ENCODE results near the gene BIRC6. TPM values are rescaled to one million over a fixed set of nuclear protein-coding genes. Genes with fewer than 3 reads are reported as not detected.
"Not testable (repeated sequence)": the region's sequence is repeated elsewhere in the genome, so short reads cannot be mapped to it uniquely, and the experiment has no call there.

Gene BIRC6
- total RNA-seq, 1 donor from 2014 or later, result 73.0 TPM

DNA sequence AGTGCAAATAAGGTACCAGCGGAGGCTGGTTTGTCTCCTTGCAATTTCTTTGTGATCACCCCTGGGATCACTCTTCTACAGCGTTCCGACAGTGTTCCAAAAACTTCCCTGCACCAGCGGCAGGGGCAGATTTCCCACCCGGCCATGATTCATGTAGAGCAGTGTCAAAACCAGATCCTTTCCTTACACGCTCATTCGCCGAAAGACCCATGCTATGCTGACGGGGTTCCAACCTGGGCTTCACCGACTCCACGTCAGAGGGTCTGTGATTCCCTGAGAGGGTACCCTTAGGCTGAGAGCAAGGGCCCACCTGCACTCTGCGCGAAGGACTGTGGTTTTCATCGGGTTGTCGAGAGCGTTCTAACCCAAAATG, 270.6 kb downstream of the BIRC6 start:
- Histone ChIP-seq H3K36me3 (ENCODE audit: control insufficient read depth, insufficient read depth, low read length) (no peaks in the 10 kb centered on the region), H3K4me3 (ENCODE audit: low read depth, low read length) (peak overlapping the region; percentile 94), H3K27me3 (ENCODE audit: control insufficient read depth, insufficient read depth, low read length) (no peaks in the 10 kb centered on the region)
- TF ChIP-seq, protein P1, sequence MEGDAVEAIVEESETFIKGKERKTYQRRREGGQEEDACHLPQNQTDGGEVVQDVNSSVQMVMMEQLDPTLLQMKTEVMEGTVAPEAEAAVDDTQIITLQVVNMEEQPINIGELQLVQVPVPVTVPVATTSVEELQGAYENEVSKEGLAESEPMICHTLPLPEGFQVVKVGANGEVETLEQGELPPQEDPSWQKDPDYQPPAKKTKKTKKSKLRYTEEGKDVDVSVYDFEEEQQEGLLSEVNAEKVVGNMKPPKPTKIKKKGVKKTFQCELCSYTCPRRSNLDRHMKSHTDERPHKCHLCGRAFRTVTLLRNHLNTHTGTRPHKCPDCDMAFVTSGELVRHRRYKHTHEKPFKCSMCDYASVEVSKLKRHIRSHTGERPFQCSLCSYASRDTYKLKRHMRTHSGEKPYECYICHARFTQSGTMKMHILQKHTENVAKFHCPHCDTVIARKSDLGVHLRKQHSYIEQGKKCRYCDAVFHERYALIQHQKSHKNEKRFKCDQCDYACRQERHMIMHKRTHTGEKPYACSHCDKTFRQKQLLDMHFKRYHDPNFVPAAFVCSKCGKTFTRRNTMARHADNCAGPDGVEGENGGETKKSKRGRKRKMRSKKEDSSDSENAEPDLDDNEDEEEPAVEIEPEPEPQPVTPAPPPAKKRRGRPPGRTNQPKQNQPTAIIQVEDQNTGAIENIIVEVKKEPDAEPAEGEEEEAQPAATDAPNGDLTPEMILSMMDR (IDR thresholded peaks at IDR 0.05; ENCODE audit: insufficient read depth, low read length, poor library complexity, severe bottlenecking), result peak; percentile 26
- peak; percentile 1 for DNase-seq (ENCODE audit: low read depth)

DNA sequence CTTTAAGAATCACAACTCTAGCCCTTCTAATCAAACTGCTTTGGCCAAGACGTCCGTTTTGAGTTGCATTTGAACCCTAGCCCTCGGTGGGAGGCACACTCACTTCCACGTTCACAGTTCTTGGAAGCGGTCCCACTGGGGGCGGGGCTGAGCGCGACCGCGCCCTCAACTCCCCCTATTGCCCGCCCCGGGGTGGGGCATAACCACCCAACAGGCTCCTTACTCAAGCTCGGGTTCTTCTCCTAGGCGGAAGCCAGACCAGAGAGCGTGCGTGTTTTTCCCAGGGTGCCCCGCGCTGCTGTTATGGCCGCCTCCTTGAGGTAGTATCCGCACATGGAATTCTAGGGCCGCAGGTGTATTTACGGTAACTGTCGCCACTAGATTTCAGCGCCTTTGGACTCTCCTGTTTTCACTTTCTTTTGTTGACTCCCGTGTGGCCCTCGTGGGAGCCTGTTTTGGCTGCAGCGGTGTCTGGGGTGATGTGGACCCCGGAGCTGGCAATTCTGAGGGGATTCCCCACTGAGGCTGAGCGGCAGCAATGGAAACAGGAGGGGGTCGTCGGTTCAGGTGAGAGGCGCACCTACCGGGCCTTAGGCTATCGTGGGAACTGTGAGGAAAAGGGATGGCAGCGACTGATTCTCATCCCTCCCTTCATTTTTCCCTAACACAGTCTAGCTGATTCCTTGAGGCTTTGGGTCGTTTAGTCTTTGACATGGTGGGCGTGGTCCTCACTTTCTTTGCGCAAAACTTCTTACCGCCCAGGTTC, 271.2 kb downstream of the BIRC6 start, which contains the start of gene TTC27:
TSS of gene TTC27 (plus strand) at position 237 of the 766 bp plus-strand sequence. CDS start at position 480, 243 bp downstream.
- H3K4me3 ChIP-seq (ENCODE audit: low read depth, low read length), result peak within 1 kb of the TSS; percentile 94
- H3K27me3 ChIP-seq (ENCODE audit: control insufficient read depth, insufficient read depth, low read length), result no peaks in the 10 kb centered on the region
- no peaks in the 10 kb centered on the region for H3K36me3 ChIP-seq (ENCODE audit: control insufficient read depth, insufficient read depth, low read length)
- TF ChIP-seq, protein P1 (IDR thresholded peaks at IDR 0.05; ENCODE audit: insufficient read depth, low read length, poor library complexity, severe bottlenecking), result no peak
- DNase-seq (ENCODE audit: low read depth), result peak; percentile 82

DNA sequence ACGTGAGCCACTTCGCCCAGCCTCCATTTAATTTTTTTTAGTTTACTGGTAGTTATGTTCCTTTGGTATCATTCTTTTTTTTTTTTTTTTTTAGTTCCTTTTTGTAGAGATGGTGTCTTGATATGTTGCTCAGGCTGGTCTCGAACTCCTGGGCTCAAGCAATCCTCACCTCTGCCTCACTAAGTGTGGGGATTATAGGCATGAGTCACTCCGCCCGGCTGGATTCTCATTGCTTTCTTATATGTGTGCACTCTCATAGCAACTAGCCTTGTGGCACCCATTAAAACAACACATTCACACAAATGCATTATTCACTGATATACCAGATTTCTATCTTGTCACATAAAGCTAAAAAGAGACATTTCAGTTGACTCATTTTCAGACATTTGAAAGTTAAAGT, 275.3 kb downstream of the BIRC6 start:
- Histone ChIP-seq H3K36me3 (ENCODE audit: control insufficient read depth, insufficient read depth, low read length) (no peaks in the 10 kb centered on the region), H3K27me3 (ENCODE audit: control insufficient read depth, insufficient read depth, low read length) (no peaks in the 10 kb centered on the region), H3K4me3 (ENCODE audit: low read depth, low read length) (no peak overlapping the region)
- TF ChIP-seq, protein P1 (IDR thresholded peaks at IDR 0.05; ENCODE audit: insufficient read depth, low read length, poor library complexity, severe bottlenecking), result no peak
- DNase-seq (ENCODE audit: low read depth), result peak; percentile 7

DNA sequence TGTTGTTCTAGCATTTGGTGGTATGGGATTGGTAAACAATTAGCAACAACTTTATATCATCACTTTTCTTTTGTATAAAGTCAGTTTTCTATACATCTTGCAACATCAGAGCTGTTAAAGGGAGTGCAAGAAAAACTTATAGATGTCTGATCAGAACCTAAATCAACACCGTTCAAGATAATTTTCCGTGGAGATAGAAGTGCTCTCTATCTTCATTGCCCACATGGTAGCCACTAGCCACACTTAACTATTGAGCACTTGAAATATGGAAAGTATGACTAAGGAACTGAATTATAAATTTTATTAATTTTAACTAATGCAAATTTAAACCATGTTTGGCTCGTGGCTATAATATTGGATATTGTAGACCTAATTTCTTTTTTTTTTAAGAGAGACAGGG, 276.2 kb downstream of the BIRC6 start:
- TF ChIP-seq, protein P1 (IDR thresholded peaks at IDR 0.05; ENCODE audit: insufficient read depth, low read length, poor library complexity, severe bottlenecking), result no peak
- DNase-seq (ENCODE audit: low read depth), result no peak
- Histone ChIP-seq H3K4me3 (ENCODE audit: low read depth, low read length) (no peak overlapping the region), H3K36me3 (ENCODE audit: control insufficient read depth, insufficient read depth, low read length) (no peaks in the 10 kb centered on the region), H3K27me3 (ENCODE audit: control insufficient read depth, insufficient read depth, low read length) (no peaks in the 10 kb centered on the region)

DNA sequence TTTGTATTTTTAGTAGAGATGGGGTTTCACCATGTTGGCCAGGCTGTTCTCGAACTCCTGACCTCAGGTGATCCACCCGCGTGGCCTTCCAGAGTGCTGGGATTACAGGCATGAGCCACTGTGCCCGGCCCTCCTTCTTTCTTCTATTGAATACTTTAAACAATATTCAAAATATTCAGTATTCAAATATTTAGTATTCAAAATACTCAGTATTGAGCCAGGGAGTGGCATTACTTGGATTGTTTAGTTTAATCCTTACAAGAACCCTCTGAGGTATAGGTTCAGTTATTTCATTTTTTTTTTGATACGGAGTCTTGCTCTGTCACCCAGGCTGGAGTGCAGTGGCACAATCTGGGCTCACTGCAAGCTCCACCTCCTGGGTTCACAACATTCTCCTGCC, 281.7 kb downstream of the BIRC6 start:
- not testable (repeated sequence) for H3K36me3 ChIP-seq (ENCODE audit: control insufficient read depth, insufficient read depth, low read length); H3K4me3 ChIP-seq (ENCODE audit: low read depth, low read length); DNase-seq (ENCODE audit: low read depth); H3K27me3 ChIP-seq (ENCODE audit: control insufficient read depth, insufficient read depth, low read length)

DNA sequence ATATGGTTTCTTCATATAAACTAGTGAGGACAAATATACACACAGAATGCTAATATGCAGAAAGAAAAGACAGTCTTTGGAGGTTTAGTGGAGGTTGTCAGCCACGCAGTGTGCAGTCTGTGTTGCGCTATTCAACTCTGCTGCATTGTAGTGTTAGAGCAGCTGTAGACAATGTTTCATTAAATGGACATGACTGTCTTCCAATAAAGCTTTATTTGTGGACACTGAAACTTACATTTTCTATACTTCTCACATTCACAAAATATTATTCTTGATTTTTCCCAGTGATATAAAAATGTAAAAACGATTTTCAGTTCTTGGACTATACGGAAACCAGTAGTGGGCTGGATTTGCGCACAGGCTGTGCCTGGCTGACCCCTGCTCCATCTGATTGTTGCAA, 284.4 kb downstream of the BIRC6 start:
- TF ChIP-seq, protein P1 (IDR thresholded peaks at IDR 0.05; ENCODE audit: insufficient read depth, low read length, poor library complexity, severe bottlenecking), result no peak
- no peaks in the 10 kb centered on the region for H3K27me3 ChIP-seq (ENCODE audit: control insufficient read depth, insufficient read depth, low read length)
- DNase-seq (ENCODE audit: low read depth), result no peak
- H3K36me3 ChIP-seq (ENCODE audit: control insufficient read depth, insufficient read depth, low read length), result no peaks in the 10 kb centered on the region
- no peak overlapping the region for H3K4me3 ChIP-seq (ENCODE audit: low read depth, low read length)
